Melanocyte of skin (primary cell): ENCODE measurements around the gene UFM1. TPM values are rescaled to one million over a fixed set of nuclear protein-coding genes. Genes with fewer than 3 reads are reported as not detected.

Source experiments
- total RNA-seq, 2 donors: library from RNA; depleted of rRNA; stranded (reverse); fragments of >200 nt; gene quantifications; 2 replicates each; pipeline ENCODE4 v1.2.3, GENCODE V29; 2012

The UFM1 gene
- 10 to 100 TPM; 53.3 to 55.4 TPM for total RNA-seq

DNA sequence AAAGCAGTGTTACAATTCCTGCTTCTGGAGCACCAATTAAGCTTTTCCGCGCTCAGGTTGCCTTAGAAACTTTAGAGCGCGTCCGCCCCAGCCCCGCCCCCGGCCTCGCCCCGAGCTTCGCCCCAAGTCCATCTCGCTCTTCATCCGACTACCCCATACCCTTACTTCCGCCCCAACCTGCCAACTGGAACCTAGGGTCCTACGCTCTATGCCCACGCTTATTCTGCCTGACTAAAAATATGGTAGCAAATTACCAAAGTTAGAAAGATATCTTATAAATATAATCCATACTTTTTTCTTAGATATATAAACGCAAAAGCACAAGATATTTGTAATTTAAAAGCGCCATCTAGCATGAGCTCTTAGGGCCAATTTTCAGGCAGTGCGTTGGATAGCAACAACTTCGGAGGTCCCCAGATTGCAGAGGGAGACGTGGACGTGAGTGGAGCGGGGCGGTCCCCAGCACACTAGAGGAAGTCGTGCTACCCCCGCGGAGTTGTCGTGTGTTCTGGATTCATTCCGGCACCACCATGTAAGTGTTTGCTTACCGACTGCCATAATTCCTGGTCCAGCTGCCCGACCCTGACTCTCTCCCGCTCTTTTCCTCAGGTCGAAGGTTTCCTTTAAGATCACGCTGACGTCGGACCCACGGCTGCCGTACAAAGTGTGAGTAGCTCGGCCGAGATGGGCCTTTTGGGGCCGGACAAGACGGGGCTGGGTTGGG, at the start of gene UFM1:
Gene UFM1, plus strand, starts transcription at position 462 of the 724 bp plus-strand sequence. Its CDS starts 69 bp downstream, at position 531.

